Upper lobe of right lung (tissue), 1 donor: ENCODE data around the gene CCM2L. TPM values are rescaled to one million over a fixed set of nuclear protein-coding genes. Genes with fewer than 3 reads are reported as not detected.
A peak's percentile ranks its signal among the peaks of the same experiment; 100 is the strongest.

Experiments
- ATAC-seq: fragments of 200-7000 bp; cut with Tn5 transposase; one replicate; pipeline ENCODE4 v1.9.1; 2020; ENCODE audit warnings: mild to moderate bottlenecking, moderate library complexity
- DNase-seq: peaks from one replicate; pipeline ENCODE4 v3.0.0-alpha.2; 2020
- H3K27ac ChIP-seq: fragments of 200-600 bp; one replicate; pipeline ENCODE4 v1.8.0; 2022
- H3K27me3 ChIP-seq: fragments of 200-600 bp; one replicate; pipeline ENCODE4 v1.8.0; 2022; ENCODE audit warnings: mild to moderate bottlenecking
- H3K36me3 ChIP-seq: fragments of 200-600 bp; one replicate; pipeline ENCODE4 v1.8.0; 2022
- H3K4me1 ChIP-seq: fragments of 200-600 bp; one replicate; pipeline ENCODE4 v1.8.0; 2022
- H3K4me3 ChIP-seq: fragments of 200-600 bp; one replicate; pipeline ENCODE4 v1.8.0; 2022; ENCODE audit warnings: mild to moderate bottlenecking
- H3K9me3 ChIP-seq: fragments of 200-600 bp; one replicate; pipeline ENCODE4 v1.8.0; 2022
- CTCF ChIP-seq: fragments of 200-600 bp; IDR thresholded peaks from one replicate; pipeline ENCODE4 v1.8.0; 2022; ENCODE audit warnings: antibody characterized with exemption
- intact Hi-C: fragments of 100-400 bp; cut with DNase I; formaldehyde crosslinking; loops from one replicate; pipeline ENCODE4 v1.11.0; 2022
- long read RNA-seq: library from polyadenylated mRNA; unstranded; transcript quantifications from one replicate; pipeline ENCODE4 v2.0.0, GENCODE V29; 2021
- total RNA-seq: library from RNA; stranded (reverse); fragmentation: NEBNext Ultra II Directional; extraction: Animal tissue kit (Norgen Biotek cat#: 25700); gene quantifications from one replicate; pipeline ENCODE4 v1.2.1, GENCODE V29; 2021
- donor health status: DM: no; HTN: yes; CAD: no; lungs with severe emphysema.

The CCM2L gene
- total RNA-seq, result 23.2 TPM
- long read RNA-seq, partial matches to known transcripts, result 8 of 42 reads
- long read RNA-seq, other reads (novel, unspliced or antisense), result 30 of 42 reads

GRCh38 chr20:32010101-32010500 lies at the start of gene CCM2L:
CCM2L (plus strand) TSS chr20:32010438; CDS start chr20:32010455, 17 bp downstream.
- intact Hi-C loops, result no loop called here
- no peaks in the 10 kb centered on the region for H3K27me3 ChIP-seq
- peak within 1 kb of the TSS; percentile 74 for H3K27ac ChIP-seq
- peak within 1 kb of the TSS; percentile 47 for H3K4me3 ChIP-seq
- H3K4me1 ChIP-seq, result peaks cover 13% of the 10 kb centered on the region
- no peaks in the 10 kb centered on the region for H3K36me3 ChIP-seq
- no peaks in the 10 kb centered on the region for H3K9me3 ChIP-seq
- TF ChIP-seq CTCF, result no peak
- DNase-seq (no peak), ATAC-seq (peak; percentile 62)

GRCh38 chr20:31962761-31963160 lies 47.5 kb upstream of the CCM2L start:
- Histone ChIP-seq H3K4me3 (no peak overlapping the region), H3K36me3 (no peaks in the 10 kb centered on the region), H3K9me3 (no peaks in the 10 kb centered on the region), H3K27me3 (peaks cover 31% of the 10 kb centered on the region), H3K4me1 (no peaks in the 10 kb centered on the region), H3K27ac (no peak overlapping the region)
- intact Hi-C loops, result no loop called here
- ATAC-seq (no peak), DNase-seq (no peak)
- TF ChIP-seq CTCF, result no peak

GRCh38 chr20:31963889-31964288 lies 46.3 kb upstream of the CCM2L start:
- H3K4me1 ChIP-seq, result no peaks in the 10 kb centered on the region
- no peaks in the 10 kb centered on the region for H3K9me3 ChIP-seq
- peaks cover 39% of the 10 kb centered on the region for H3K27me3 ChIP-seq
- TF ChIP-seq CTCF, result no peak
- ATAC-seq, result no peak
- intact Hi-C loops, result no loop called here
- H3K27ac ChIP-seq, result no peak overlapping the region
- no peak for DNase-seq
- H3K4me3 ChIP-seq, result no peak overlapping the region
- no peaks in the 10 kb centered on the region for H3K36me3 ChIP-seq

- intact Hi-C loops, result no loop called here
- Histone ChIP-seq H3K4me3 (no peak overlapping the region), H3K4me1 (no peaks in the 10 kb centered on the region), H3K9me3 (no peaks in the 10 kb centered on the region), H3K27ac (no peak overlapping the region), H3K36me3 (no peaks in the 10 kb centered on the region), H3K27me3 (peaks cover 41% of the 10 kb centered on the region)
- no peak for TF ChIP-seq CTCF
- DNase-seq (no peak), ATAC-seq (no peak)
These were observed 43.1 kb upstream of the CCM2L start for GRCh38 chr20:31966991-31967655.

- Histone ChIP-seq H3K9me3 (no peaks in the 10 kb centered on the region), H3K27me3 (peaks cover 41% of the 10 kb centered on the region), H3K4me3 (peak within 1 kb of the TSS; percentile 21), H3K4me1 (no peaks in the 10 kb centered on the region), H3K36me3 (no peaks in the 10 kb centered on the region), H3K27ac (no peak within 1 kb of the TSS)
- intact Hi-C loops, result no loop called here
- TF ChIP-seq CTCF, result no peak
- no peak for DNase-seq
- peak; percentile 45 for ATAC-seq
These were observed 42.4 kb upstream of the CCM2L start, which contains the start of gene XKR7 for GRCh38 chr20:31967830-31968249. XKR7 (plus strand) TSS chr20:31968151; CDS start chr20:31968176, 25 bp downstream.
